ENCODE measurements around the gene NTN4.
"Not testable (repeated sequence)": the region's sequence is repeated elsewhere in the genome, so short reads cannot be mapped to it uniquely, and the experiment has no call there.

Gene NTN4

DNA sequence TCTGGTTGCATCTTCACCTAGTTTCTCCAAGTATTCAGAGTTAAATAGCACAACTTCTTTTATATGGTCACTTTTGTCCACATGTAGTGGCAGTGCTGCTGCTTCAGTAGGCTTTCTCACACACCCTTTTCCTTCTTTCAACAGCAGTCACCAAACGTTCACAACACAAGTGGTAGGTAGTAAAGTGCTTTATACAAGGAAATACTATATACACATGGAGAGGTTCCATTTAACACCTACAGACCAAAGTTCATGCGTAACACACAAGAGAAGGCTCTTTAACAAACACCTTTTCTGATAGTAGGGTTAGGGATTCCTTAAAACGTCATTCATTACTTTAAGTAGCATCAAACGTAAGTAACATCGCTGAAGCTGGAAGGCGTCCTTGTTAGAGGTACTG lies 132.2 kb downstream of the NTN4 start:
- DNase-seq (ENCODE audit: low read depth, low spot score), result no peak

- DNase-seq (ENCODE audit: low read depth, low spot score), result not testable (repeated sequence)
These were observed 135.9 kb downstream of the NTN4 start for GRCh38 chr12:95654665-95655064.

DNA sequence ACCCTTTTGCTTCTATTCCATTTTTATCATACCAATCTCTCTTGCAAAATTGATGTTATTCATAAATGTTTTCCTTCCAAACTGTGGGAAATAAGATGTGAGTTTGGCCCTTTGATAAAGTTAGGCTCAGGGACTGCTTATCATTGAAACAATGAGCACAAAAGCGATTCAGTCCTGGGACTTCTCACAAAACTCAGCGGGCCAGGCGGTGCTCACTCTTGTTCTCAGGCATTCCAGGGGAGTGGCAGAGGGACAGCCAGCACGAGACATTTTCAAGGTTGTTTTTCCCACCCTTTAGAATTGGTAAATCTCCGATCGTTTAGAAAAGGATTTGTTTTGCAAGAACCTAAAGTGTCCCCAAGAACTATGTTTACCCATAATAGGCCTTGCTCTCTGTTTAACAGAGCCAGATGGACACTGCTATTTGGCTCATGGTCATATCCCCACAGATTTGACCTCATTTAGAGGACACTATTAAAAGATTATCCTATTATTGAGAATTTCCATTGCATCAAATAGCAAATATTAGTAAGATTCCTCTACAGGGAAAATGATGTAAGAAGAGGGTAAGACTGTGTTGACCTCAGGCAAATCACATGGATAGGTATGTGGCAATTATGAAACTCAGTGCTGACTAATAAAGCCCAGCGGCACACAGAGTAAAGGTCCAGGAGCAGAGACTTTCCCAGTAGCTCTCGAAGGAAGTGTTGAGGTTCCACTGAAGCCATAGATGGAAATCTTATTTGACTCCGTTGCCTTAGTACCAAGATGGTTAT lies 136.6 kb downstream of the NTN4 start:
- no peak for DNase-seq (ENCODE audit: low read depth, low spot score)

DNA sequence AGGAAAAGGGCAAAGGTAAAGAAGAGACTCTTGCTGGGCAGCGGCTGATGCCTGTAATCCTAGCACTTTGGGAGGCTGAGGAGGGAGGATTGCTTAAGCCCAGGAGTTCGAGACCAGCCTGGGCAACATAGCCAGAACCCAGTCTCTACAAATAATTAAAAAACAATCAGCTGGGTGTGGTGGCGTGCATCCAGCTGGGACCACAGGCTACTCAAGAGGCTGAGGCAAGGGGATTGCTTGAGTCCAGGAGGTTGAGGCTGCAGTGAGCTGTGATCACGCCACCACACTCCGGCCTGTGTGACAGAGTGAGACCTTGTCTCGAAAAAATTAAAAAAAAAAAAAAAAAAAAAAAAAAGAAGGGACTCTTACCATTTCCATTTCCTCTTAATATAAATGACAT lies 138.9 kb downstream of the NTN4 start:
- no peak for DNase-seq (ENCODE audit: low read depth, low spot score)

GRCh38 chr12:95648990-95649791 lies 141.4 kb downstream of the NTN4 start:
- no peak for DNase-seq (ENCODE audit: low read depth, low spot score)

GRCh38 chr12:95646781-95647190 lies 143.8 kb downstream of the NTN4 start:
- DNase-seq (ENCODE audit: low read depth, low spot score), result no peak

DNA sequence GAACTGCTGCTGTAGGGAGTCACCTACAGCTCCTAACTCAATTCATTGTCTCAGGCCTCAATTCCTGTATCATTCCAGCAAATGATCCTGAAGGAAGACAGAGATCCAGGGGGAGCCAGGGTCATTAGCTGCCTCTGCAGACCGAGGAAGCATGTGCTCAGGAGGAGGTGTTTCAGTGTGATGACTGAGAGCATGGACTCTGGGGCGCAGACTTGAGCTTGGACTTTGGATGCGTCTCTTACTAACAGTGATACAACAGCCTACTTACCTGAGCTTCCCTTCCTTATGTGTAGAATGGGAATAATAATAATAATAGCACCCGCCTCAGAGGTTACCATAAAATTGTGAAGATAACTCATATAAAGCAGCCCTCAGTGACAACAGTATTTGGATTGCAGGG lies 147.3 kb downstream of the NTN4 start:
- no peak for DNase-seq (ENCODE audit: low read depth, low spot score)

DNA sequence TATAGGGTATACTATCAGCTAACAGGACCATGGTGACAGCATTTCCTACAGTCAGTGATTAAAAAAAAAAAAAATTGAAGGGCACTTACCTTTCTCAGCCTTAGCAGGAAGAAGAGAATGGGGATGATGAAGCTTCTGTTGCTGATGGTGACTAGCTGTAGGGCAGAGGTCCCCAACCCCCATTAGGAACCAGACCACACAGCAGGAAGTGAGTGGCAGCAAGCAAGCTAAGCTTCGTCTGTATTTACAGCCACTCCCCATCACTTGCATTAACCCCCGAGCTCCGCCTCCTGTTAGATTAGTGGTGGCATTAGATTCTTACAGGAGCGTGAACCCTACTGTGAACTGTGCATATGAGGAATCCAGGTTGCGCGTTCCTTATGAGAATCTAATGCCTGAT lies 148.0 kb downstream of the NTN4 start:
- no peak for DNase-seq (ENCODE audit: low read depth, low spot score)

GRCh38 chr12:95641299-95641952 lies 149.1 kb downstream of the NTN4 start:
- DNase-seq (ENCODE audit: low read depth, low spot score), result no peak

GRCh38 chr12:95640516-95640915 lies 150.0 kb downstream of the NTN4 start:
- no peak for DNase-seq (ENCODE audit: low read depth, low spot score)

DNA sequence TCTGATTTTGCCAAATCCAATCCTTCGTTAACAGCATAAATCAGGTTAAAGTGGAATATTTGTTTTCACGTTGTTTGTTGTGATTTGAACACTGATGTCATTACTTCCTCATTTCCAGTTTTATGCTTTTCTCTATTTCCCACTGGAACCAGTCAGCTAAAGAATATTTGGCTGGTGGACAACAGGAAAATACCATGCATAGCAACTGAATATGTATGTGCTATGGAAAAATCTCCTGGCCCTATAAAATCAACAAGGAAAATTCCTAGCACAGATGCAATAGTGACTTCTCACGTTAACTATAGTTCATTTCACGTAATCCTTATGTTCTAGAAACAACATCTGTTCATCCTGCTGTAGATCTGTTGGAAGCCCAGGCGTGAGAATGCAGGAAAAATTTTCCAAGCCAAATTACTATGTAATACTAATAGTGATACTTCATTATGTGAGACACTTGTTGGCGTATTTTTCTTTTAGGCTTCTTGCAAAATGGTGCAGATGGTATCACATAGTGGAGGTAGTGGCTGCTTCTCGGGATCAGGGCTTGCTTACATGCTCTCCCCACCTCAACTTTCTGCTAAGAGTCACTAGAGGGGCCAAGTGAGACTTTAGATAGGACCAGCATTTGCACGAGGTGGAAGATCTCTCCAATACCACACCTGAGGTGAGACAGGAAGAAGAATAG lies 153.0 kb downstream of the NTN4 start:
- no peak for DNase-seq (ENCODE audit: low read depth, low spot score)

GRCh38 chr12:95637010-95637409 lies 153.6 kb downstream of the NTN4 start:
- no peak for DNase-seq (ENCODE audit: low read depth, low spot score)

DNA sequence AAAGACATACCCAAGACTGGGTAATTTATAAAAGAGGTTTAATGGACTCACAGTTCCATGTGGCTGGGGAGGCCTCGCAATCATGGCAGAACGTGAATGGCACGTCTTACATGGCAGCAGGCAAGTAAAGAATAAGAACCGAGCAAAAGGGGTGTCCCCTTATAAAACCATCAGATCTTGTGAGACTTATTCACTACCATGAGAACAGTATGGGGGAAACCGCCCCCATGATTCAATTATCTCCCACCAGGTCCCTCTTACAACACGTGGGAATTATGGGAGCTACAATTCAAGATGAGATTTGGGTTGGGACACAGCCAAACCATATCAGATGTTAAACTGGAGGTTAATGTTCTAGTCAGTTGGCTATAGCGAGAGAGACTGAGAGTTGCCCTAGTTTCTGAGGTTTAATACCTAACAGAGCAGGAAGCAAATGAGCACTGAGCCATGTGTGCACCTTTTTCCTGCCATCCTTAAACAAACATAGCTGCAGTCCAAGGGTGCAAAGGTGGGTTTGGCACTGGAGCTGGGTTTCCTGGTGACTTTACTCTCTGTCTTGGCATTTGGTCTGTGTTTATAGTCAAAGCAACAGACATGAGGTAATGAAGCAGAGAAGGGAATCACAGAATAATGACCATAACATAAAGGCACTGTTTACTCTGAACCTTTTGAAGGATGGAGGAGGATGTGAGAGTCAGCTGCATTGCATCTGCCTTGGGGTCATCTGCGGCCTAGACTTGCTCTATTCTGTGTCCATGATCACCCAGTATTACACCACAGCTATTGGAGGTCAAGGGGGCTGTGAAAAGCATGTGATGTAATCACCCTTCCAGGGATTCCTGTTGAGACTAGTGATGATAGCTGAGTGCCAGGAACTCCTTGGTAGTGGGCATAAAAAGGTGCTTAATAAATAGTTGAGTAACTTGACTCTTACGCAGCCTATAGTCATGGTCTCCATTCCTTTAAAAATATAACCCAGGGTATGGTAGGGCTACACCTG lies 155.6 kb downstream of the NTN4 start:
- DNase-seq (ENCODE audit: low read depth, low spot score), result no peak

DNA sequence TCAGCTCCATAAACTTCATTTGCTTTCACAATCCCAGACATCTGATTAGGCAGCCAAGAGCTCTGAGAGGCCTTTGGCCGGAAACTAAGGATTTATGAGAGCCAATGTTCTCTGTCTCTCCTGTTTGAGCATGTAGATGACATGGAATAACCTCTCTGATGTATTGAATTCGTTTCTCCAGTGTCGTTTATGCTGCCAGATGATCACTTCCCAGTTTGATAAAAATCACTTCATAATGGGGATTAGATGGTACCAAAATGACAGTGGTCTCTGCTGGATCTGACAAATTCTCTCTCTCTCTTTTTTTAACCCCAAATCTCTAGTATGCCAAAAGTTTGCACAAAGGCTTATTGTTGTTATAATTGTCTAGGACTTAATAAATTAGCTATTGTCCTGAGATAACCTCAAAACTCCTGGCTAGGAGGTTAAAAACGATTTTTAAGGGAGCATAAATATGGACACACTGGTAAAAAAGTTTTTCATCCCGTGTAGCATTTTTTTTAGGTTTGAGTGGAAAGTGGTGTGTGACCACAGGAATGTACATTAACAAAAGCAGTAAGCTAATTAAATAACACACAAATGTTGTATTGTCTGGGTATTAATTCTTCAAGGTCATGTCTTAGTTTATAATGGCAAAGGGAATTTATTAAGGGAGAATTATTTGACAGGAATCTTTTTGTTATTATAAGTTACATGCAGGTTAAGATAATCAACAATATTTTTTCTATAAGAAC lies 156.7 kb downstream of the NTN4 start:
- no peak for DNase-seq (ENCODE audit: low read depth, low spot score)

DNA sequence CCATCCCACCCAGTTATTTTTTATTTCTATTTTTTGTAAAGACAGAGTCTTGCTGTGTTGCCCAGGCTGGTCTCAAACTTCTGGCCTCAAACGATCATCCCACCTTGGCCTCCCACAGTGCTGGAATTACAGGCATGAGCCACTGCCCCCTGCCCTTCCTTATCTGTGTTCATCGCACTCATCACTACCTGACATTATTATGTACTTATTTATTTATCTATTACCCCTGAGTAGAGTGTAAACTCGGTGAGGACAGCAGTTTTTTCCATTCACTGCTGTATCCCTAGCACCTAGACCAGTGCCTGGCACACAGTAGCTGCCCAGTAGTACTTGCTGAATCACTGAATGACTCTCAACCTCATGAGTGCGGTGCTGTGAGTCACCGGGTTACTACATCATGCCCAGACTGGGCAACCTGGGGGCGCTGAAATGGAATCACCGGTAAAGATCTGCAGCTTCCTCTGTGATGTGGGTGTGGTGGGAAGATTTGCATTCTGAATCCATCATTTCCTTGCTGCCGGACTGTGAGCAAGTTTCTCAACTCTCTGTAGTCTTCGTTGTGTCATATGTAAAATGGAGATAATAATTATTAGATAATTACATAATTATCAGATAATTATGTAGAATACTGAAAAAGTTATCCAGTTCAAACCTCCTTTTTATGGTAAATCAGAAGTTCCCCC lies 157.4 kb downstream of the NTN4 start:
- DNase-seq (ENCODE audit: low read depth, low spot score), result no peak

DNA sequence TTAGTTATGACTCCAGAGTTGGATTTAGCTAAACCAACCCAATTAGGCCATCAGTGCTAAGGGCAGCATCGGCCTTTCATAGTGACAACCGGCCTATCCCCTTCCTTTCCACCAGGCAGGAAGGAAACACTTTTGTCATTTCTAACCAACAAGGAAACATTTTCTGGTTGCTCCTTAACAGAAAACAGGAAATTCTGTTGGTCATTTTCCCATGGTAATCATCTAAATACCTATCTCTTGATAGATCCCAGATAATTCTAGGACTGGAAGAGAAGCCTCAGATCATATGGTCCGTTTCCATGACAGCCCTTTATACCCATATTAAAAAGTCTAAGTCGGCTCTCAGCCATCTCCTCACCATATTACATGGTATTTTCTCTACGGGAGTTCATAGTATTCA lies 160.1 kb downstream of the NTN4 start:
- DNase-seq (ENCODE audit: low read depth, low spot score), result no peak

- no peak for DNase-seq (ENCODE audit: low read depth, low spot score)
These were observed 161.2 kb downstream of the NTN4 start for GRCh38 chr12:95629392-95629791.

- no peak for DNase-seq (ENCODE audit: low read depth, low spot score)
These were observed 163.7 kb downstream of the NTN4 start for GRCh38 chr12:95626854-95627253.

DNA sequence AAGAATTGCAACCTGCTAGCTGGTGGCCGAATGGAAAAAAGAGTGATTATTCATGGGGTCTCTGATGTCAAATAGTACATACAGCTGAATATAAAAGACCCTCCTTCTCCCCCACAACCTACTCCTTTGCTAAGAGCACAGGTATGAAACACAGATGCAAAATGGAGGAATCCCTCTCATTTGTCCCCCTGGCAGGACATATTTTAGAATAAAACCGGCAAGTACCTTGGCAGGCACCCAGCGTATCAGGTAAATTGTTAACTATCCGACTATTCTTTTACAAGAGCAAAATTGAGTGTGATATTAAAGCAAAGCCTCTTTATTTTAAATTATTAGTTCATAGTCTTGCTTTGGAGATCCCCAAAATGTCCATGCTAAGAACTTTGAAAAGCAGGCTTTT lies 165.6 kb downstream of the NTN4 start:
- no peak for DNase-seq (ENCODE audit: low read depth, low spot score)

Measured in activated CD4-positive, CD25-positive, alpha-beta regulatory T cell treated with anti-CD3 and anti-CD28 coated beads, Interleukin-2, amount 50 U/mL, for 16 hours (primary cell).